Mucosa of descending colon (tissue), 3 donors: Measurements from ENCODE around the gene PAFAH1B2. TPM values are rescaled to one million over a fixed set of nuclear protein-coding genes. Genes with fewer than 3 reads are reported as not detected.
"Not testable (repeated sequence)": the region's sequence is repeated elsewhere in the genome, so short reads cannot be mapped to it uniquely, and the experiment has no call there.

Experiments
- ATAC-seq: fragments of 200-7000 bp; cut with Tn5 transposase; one replicate; pipeline ENCODE4 v1.9.1; 2020; ENCODE audit warnings: mild to moderate bottlenecking, moderate library complexity
- DNase-seq, 3 donors: peaks; one replicate each; pipeline ENCODE4 v3.0.0-alpha.2; 2020
- H3K36me3 ChIP-seq: fragments of 200-600 bp; one replicate; pipeline ENCODE4 v1.8.0; 2021; ENCODE audit warnings: low read depth, mild to moderate bottlenecking
- H3K4me1 ChIP-seq: fragments of 200-600 bp; one replicate; pipeline ENCODE4 v1.8.0; 2021; ENCODE audit warnings: low read depth, mild to moderate bottlenecking
- H3K4me3 ChIP-seq: fragments of 200-600 bp; one replicate; pipeline ENCODE4 v1.8.0; 2021; ENCODE audit warnings: mild to moderate bottlenecking
- H3K9me3 ChIP-seq: fragments of 200-600 bp; one replicate; pipeline ENCODE4 v1.8.0; 2021; ENCODE audit warnings: mild to moderate bottlenecking
- CTCF ChIP-seq: fragments of 200-600 bp; IDR thresholded peaks from one replicate; pipeline ENCODE4 v1.8.0; 2022; ENCODE audit warnings: antibody characterized with exemption, mild to moderate bottlenecking
- intact Hi-C, 2 donors: fragments of 100-400 bp; cut with DNase I in 1 of 2; cut with micrococcal nuclease in 1 of 2; formaldehyde crosslinking; loops; one replicate each; pipeline versions ENCODE4 v1.11.0 to v1.11.1; 2022; cut with DNase I, micrococcal nuclease
- total RNA-seq, 3 donors: library from RNA; stranded (reverse); fragmentation: NEBNext Ultra II Directional in 2 of 3; extraction: Animal tissue kit (Norgen Biotek cat#: 25700) in 2 of 3; gene quantifications; one replicate each; pipeline versions ENCODE4 v1.2.1 to v1.2.4, GENCODE V29; 2021 to 2023
- donor health status: DM: no; HTN: no; CAD: no; lungs with moderate emphysema.
- donor health status: DM: no; HTN: no; CAD: no.
- donor health status: DM: no; HTN: yes; CAD: no.

The PAFAH1B2 gene
- total RNA-seq, 3 donors from 2014 or later: 67.9 to 72.7 (median 71.9) TPM

GRCh38 chr11:117208710-117209109 lies 64.6 kb downstream of the PAFAH1B2 start:
- intact Hi-C loops: loop anchor here in 1 of 2 donors (5.0 kb wide), 1 partner anchor 76 kb away; no protein-coding TSS in a partner anchor
- DNase-seq: peak in 2 of 3 donors; percentile 27 to 56
- H3K4me3 ChIP-seq, ATAC-seq, H3K36me3 ChIP-seq, H3K9me3 ChIP-seq, H3K4me1 ChIP-seq: not testable (repeated sequence)

- intact Hi-C loops: loop anchor here in 1 of 2 donors (5.0 kb wide), 1 partner anchor 77 kb away; no protein-coding TSS in a partner anchor
- not testable (repeated sequence) for ATAC-seq, H3K9me3 ChIP-seq, H3K4me3 ChIP-seq, DNase-seq, H3K4me1 ChIP-seq, H3K36me3 ChIP-seq
Observed at GRCh38 chr11:117209351-117210125, 65.5 kb downstream of the PAFAH1B2 start.

DNA sequence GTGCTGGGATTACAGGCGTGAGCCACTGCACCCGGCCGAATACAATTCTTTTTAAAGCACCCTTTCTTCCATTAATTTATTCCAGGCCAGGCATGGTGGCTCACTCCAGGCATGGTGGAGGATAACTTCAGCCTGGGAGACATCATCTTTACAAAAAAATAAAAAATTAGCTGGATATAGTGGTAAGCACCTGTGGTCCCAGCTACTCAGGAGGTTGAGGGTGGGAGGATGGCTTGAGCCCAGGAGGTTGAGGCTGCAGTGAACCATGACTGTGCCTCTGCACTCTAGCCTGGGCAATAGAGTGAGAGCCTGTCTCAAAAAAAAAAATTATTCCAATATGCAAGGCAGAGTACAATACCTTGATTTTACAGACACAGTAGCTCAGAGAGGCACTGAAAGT lies 66.5 kb downstream of the PAFAH1B2 start:
- Histone ChIP-seq H3K4me1 (no peaks in the 10 kb centered on the region), H3K4me3 (no peak overlapping the region), H3K36me3 (no peaks in the 10 kb centered on the region), H3K9me3 (no peaks in the 10 kb centered on the region)
- intact Hi-C loops: no loop called here
- ATAC-seq (no peak), DNase-seq (no peak)
- no peak for TF ChIP-seq CTCF

DNA sequence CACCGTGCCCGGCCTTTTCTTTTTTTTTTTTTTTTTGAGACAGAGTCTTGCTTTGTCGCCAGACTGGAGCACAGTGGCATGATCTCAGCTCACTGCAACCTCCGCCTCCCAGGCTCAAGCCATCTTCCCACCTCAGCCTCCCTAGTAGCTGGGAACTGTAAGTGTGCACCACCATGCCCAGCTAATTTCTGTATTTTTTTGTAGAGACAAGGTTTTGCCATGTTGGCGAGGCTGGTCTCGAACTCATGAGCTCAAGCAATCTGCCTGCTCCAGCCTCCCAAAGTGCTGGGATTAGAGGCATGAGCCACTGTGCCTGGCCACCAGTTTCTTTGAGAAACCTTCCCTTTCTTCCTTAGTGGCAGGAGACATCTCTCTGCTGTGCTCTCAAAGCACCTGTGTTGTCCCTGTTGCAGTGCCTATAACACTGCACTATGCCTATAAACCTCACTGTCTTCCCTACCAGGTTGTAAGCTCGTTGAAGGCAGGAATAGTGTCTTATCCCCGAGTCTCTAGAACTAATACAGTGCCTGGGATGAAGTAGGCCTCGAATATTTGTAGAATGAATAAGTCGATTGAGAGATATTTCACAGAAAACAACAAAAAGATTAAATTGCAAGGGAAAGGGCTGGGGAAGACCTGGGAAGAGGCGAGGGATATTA lies 68.7 kb downstream of the PAFAH1B2 start:
- intact Hi-C loops: no loop called here
- TF ChIP-seq CTCF: no peak
- H3K4me1 ChIP-seq: no peaks in the 10 kb centered on the region
- no peak overlapping the region for H3K4me3 ChIP-seq
- no peaks in the 10 kb centered on the region for H3K9me3 ChIP-seq
- H3K36me3 ChIP-seq: no peaks in the 10 kb centered on the region
- ATAC-seq (no peak), DNase-seq (no peak)

DNA sequence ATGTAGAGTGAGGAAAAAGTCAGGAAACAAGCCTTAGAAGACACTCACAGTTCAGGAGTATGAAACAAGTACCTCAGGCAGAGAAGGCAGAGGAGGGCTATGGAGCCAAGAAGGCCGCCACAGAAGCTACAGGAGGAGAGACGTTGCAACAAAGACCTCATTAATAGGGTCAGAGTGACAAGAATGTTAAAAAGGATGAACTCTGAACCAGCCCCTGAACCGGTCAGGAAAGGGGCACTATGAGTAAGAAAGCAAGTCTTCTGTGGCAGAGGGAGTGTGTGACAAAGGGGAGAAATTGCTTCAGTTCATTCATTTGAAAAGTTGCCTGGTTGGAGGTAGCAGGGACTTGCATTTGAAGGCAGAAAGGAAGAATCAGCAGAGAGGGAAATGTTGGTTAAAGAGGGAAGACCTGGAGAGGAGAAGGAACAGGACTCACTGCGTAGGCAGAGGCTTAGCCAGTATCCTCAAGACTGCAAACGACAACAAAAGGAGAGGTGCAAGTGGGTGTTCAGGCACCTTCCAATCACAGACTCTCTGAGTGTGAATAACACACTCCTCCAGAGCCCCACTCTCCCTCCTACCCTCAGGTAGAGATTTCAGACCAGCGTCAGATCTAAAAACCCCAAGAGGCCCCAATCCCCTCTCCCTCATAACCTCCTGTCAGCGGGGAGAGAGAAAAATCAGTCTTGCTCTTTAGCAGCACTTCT lies 70.5 kb downstream of the PAFAH1B2 start:
- Histone ChIP-seq H3K9me3 (no peaks in the 10 kb centered on the region), H3K4me3 (no peak overlapping the region), H3K4me1 (peaks cover 8% of the 10 kb centered on the region), H3K36me3 (no peaks in the 10 kb centered on the region)
- TF ChIP-seq CTCF: no peak
- DNase-seq (no peak), ATAC-seq (no peak)
- intact Hi-C loops: no loop called here

DNA sequence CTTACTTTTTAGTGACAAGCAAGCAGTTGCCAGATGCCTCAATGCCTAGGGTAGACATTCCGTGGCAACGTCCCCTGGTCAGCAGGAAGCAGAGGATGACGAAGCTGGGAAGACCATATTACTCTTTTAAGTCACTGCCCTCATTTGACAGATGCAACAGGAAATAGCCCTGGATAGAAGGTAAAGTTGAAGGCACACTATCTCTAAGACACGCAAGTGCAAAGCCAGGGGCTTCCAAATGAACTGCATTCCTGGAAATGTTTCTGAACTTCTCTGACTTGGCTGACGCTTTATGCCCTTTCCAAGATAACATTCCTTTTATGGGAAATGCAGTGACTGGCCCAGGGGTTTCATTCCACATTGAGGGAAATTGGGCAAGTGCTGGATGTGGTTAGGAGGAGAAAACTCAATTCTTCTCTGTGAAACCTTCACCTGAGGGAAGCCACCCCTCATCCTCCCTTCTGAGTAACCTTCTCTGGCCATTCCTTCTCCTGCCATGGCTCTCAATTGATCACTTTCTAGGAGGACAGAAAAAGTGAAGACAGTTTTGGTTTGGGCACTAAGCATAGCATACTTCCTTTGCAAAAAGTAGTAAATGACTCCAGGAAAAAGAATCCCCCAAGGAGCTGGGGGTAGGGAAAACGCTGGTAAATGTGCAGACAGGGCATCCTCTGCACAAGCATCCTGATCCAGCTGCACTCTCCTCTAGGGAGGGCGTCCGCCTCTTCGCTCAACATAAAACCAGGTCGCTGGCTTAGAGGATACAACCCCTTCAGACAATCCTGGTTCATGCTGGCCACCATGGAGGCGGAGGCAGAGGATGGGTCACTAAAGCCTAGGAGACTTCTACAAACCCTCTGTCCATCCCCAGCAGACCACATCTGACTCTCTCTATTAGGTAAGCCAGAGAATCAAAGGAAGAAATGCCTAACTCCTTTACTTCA lies 73.3 kb downstream of the PAFAH1B2 start:
- no peaks in the 10 kb centered on the region for H3K36me3 ChIP-seq
- H3K9me3 ChIP-seq: no peaks in the 10 kb centered on the region
- intact Hi-C loops: no loop called here
- TF ChIP-seq CTCF: no peak
- no peak for ATAC-seq
- DNase-seq: no peak
- no peak overlapping the region for H3K4me3 ChIP-seq
- H3K4me1 ChIP-seq: peaks cover 34% of the 10 kb centered on the region
